Endothelial cell of umbilical vein (primary cell): ENCODE measurements around the gene DLK1. TPM values are rescaled to one million over a fixed set of nuclear protein-coding genes. Genes with fewer than 3 reads are reported as not detected.

Experiments
- BruUV-seq: library from RNA; stranded (reverse); fragments of 400-500 nt; replicated peaks from 2 replicates; lab custom pipeline; 2021; lab: Mats Ljungman, UMichigan
- CTCF ChIA-PET: fragments of 300-600, 350-600 bp; sonication (Branson Sonifier 250); formaldehyde crosslinking; loops from one replicate; lab custom pipeline; 2021; ENCODE audit warnings: antibody characterized with exemption, inconsistent platforms; lab: Charles Lee
- POLR2A ChIA-PET: fragments of 300-600, 350-600 bp; sonication (Branson Sonifier 250); formaldehyde crosslinking; loops from one replicate; lab custom pipeline; 2021; ENCODE audit warnings: antibody characterized with exemption, inconsistent platforms; lab: Charles Lee
- DNase-seq: peaks from one replicate; pipeline ENCODE4 v3.0.0-alpha.2; 2011; ENCODE audit warnings: low read depth, low spot score
- FAIRE-seq: peaks from 2 replicates; lab custom pipeline; 2011; peaks lifted over from hg19 to GRCh38; lab: Jason Lieb, UNC
- H2AFZ ChIP-seq: 2 replicates; pipeline ENCODE4 v1.6.0; 2012; ENCODE audit warnings: low read depth, low read length, control low read depth, inconsistent platforms
- H3K27ac ChIP-seq: 2 replicates; pipeline ENCODE4 v1.5.1; 2011; ENCODE audit warnings: low read depth, mild to moderate bottlenecking, control low read depth, low read length, moderate library complexity; ENCODE audit not compliant: insufficient read depth
- H3K27me3 ChIP-seq, 2 experiments: 2 replicates each; pipeline versions ENCODE4 v1.6.0 to v1.6.1; 2011; ENCODE audit warnings: low read length in 2 of 2, mixed read lengths in 1 of 2; ENCODE audit not compliant: control insufficient read depth in 2 of 2, insufficient read depth in 2 of 2
- H3K36me3 ChIP-seq, 2 experiments: 2 replicates in 1 of 2; 3 replicates in 1 of 2; pipeline ENCODE4 v1.5.1; 2011; ENCODE audit warnings: low read length in 2 of 2, mild to moderate bottlenecking in 1 of 2, moderate library complexity in 1 of 2; ENCODE audit not compliant: control insufficient read depth in 2 of 2, insufficient read depth in 2 of 2; ENCODE audit errors: extremely low read depth in 1 of 2
- H3K4me1 ChIP-seq: 3 replicates; pipeline ENCODE4 v1.5.1; 2011; ENCODE audit warnings: mild to moderate bottlenecking, low read length; ENCODE audit not compliant: control insufficient read depth, insufficient read depth; ENCODE audit errors: extremely low read depth
- H3K4me2 ChIP-seq: 2 replicates; pipeline ENCODE4 v1.6.1; 2011; ENCODE audit warnings: low read length, control low read depth, mixed read lengths; ENCODE audit not compliant: insufficient read depth
- H3K4me3 ChIP-seq, 3 experiments: fragments of 200-600 bp in 1 of 3; sonication (generic), shearing (Covaris generic) in 1 of 3; replicated peaks in 1 of 3; 2 replicates each; pipeline ENCODE4 v1.5.1; 2011 to 2016; ENCODE audit warnings: control low read depth in 3 of 3, low read length in 3 of 3, mild to moderate bottlenecking in 2 of 3, inconsistent platforms in 1 of 3, low read depth in 1 of 3, moderate library complexity in 1 of 3; ENCODE audit not compliant: insufficient read depth in 1 of 3
- H3K79me2 ChIP-seq: 2 replicates; pipeline ENCODE4 v1.6.0; 2012; ENCODE audit warnings: low read length, inconsistent platforms; ENCODE audit not compliant: control insufficient read depth, insufficient read depth
- H3K9ac ChIP-seq: replicated peaks from 2 replicates; pipeline ENCODE3; 2011; ENCODE audit warnings: low read length, control low read depth; ENCODE audit not compliant: insufficient read depth; ENCODE audit errors: extremely low read depth
- H3K9me1 ChIP-seq: replicated peaks from 3 replicates; pipeline ENCODE4 v1.6.0; 2011; ENCODE audit warnings: mild to moderate bottlenecking, low read length; ENCODE audit not compliant: control insufficient read depth, insufficient read depth; ENCODE audit errors: extremely low read depth
- H3K9me3 ChIP-seq: replicated peaks from 2 replicates; pipeline ENCODE4 v1.5.1; 2012; ENCODE audit warnings: low read length, inconsistent platforms; ENCODE audit not compliant: control insufficient read depth, insufficient read depth
- H4K20me1 ChIP-seq: replicated peaks from 2 replicates; pipeline ENCODE3; 2011; ENCODE audit warnings: mild to moderate bottlenecking, low read length; ENCODE audit not compliant: control insufficient read depth, insufficient read depth; ENCODE audit errors: extremely low read depth
- CTCF ChIP-seq, 2 donors: IDR thresholded peaks; 1 replicate in 1 of 2; 2 replicates in 1 of 2; pipeline ENCODE4 v1.5.1; 2011; ENCODE audit warnings: low read length in 2 of 2, mild to moderate bottlenecking in 2 of 2, moderate library complexity in 2 of 2, control low read depth in 1 of 2, inconsistent platforms in 1 of 2, low read depth in 1 of 2; ENCODE audit not compliant: insufficient read depth in 1 of 2; ENCODE audit errors: extremely low read depth in 1 of 2
- EZH2 ChIP-seq: IDR thresholded peaks from 2 replicates; pipeline ENCODE4 v1.6.1; 2012; ENCODE audit warnings: borderline replicate concordance, low read depth, mild to moderate bottlenecking, moderate library complexity, low read length, inconsistent platforms; ENCODE audit not compliant: severe bottlenecking
- FOS ChIP-seq: IDR thresholded peaks from 2 replicates; pipeline ENCODE4 v1.6.1; 2011; ENCODE audit warnings: mild to moderate bottlenecking, low read length, moderate library complexity, borderline replicate concordance; ENCODE audit not compliant: insufficient read depth
- GATA2 ChIP-seq: IDR thresholded peaks from 2 replicates; pipeline ENCODE4 v1.7.0; 2011; ENCODE audit warnings: low read depth, mild to moderate bottlenecking, moderate library complexity, mixed read lengths, low read length; ENCODE audit not compliant: insufficient read length, insufficient read depth
- JUN ChIP-seq: IDR thresholded peaks from 2 replicates; pipeline ENCODE4 v1.6.1; 2011; ENCODE audit warnings: borderline replicate concordance, low read depth; ENCODE audit not compliant: insufficient read length, insufficient read depth
- MAX ChIP-seq: IDR thresholded peaks from 2 replicates; pipeline ENCODE4 v1.6.1; 2011; ENCODE audit not compliant: insufficient read depth, insufficient read length
- MYC ChIP-seq: IDR thresholded peaks from one replicate; pipeline ENCODE4 v1.6.1; 2011; ENCODE audit warnings: mild to moderate bottlenecking, low read depth, low read length
- POLR2A ChIP-seq: IDR thresholded peaks from 2 replicates; pipeline ENCODE4 v1.6.1; 2012; ENCODE audit warnings: low read depth, mild to moderate bottlenecking, control low read depth, low read length
- POLR2AphosphoS5 ChIP-seq: IDR thresholded peaks from 2 replicates; pipeline ENCODE4 v1.6.1; 2012; ENCODE audit warnings: low read depth, mild to moderate bottlenecking, control low read depth, low read length, moderate library complexity; ENCODE audit not compliant: insufficient read depth
- dilution Hi-C: fragments of 300-500 bp; cut with MboI; formaldehyde crosslinking; loops from one replicate; pipeline ENCODE4 v1.15.0; 2019; ENCODE audit warnings: low sequenced_read_pairs; ENCODE audit not compliant: extremely low pct_ligation_motif_present
- intact Hi-C: fragments of 100-400 bp; cut with micrococcal nuclease; formaldehyde crosslinking; loops from one replicate; pipeline ENCODE4 v1.10.0; 2022
- polyA plus RNA-seq, 4 experiments: library from polyadenylated mRNA; depleted of rRNA in 3 of 4; stranded (reverse) in 3 of 4; unstranded in 1 of 4; fragments of >200 nt; gene quantifications; 2 replicates each; pipeline versions ENCODE4 v1.2.1 to v1.2.3, GENCODE V29; 2011 to 2012; ENCODE audit warnings: missing spikeins in 1 of 4
- total RNA-seq: library from RNA; stranded (reverse); gene quantifications from 2 replicates; pipeline ENCODE4 v1.2.3, GENCODE V29; 2021

DLK1 gene
- total and polyA plus RNA-seq, 2 donors (not counting 3 experiments of a cell fraction or from before 2014, with no cell fraction given) = not detected

GRCh38 chr14:100787659-100788058 is 61.0 kb downstream of the DLK1 start:
- H3K27me3 ChIP-seq = no peaks in the 10 kb centered on the region
- FAIRE-seq = no peak
- DNase-seq = no peak
- H3K9ac ChIP-seq = no peak overlapping the region
- intact Hi-C loops = no loop called here
- no peaks in the 10 kb centered on the region for H3K79me2 ChIP-seq
- no peaks in the 10 kb centered on the region for H3K9me1 ChIP-seq
- CTCF ChIA-PET = no interaction called here
- H3K4me2 ChIP-seq = no peak overlapping the region
- dilution Hi-C loops = no loop called here
- no peaks in the 10 kb centered on the region for H3K4me1 ChIP-seq
- no peaks in the 10 kb centered on the region for H3K36me3 ChIP-seq
- POLR2A ChIA-PET = no interaction called here
- no peak for TF ChIP-seq JUN
- TF ChIP-seq FOS = no peak
- TF ChIP-seq EZH2 = no peak
- TF ChIP-seq CTCF (IDR thresholded peaks at IDR 0.05; ENCODE audit: extremely low read depth in 1 of 2, insufficient read depth in 1 of 2, low read depth in 1 of 2, low read length in 2 of 2) = no peak
- no peak for TF ChIP-seq POLR2AphosphoS5
- no peak for TF ChIP-seq MYC
- no peak for TF ChIP-seq POLR2A
- no peak for TF ChIP-seq MAX
- no peak for TF ChIP-seq GATA2
- no peak overlapping the region for H3K4me3 ChIP-seq
- BruUV-seq = no TSS peak
- no peaks in the 10 kb centered on the region for H3K9me3 ChIP-seq
- H2AFZ ChIP-seq = no peak overlapping the region
- H4K20me1 ChIP-seq = no peaks in the 10 kb centered on the region
- H3K27ac ChIP-seq = no peak overlapping the region

Other genes with a start within 250 kb of the DLK1 start
- 0.46 and 0.49 TPM in 2 replicates for gene BEGAIN, start 139.5 kb upstream of the DLK1 start, total RNA-seq
- gene BEGAIN, start 139.5 kb upstream of the DLK1 start, polyA plus RNA-seq = 0.14 TPM in 1 of 2 replicates, not detected in the other
- 227 and 508 TPM in 2 replicates for gene MEG3, start 99.2 kb downstream of the DLK1 start, total RNA-seq
- 378 and 436 TPM in 2 replicates for gene MEG3, start 99.2 kb downstream of the DLK1 start, polyA plus RNA-seq
- not detected in 2 replicates for gene RTL1, start 176.8 kb downstream of the DLK1 start, total RNA-seq
- not detected in 2 replicates for gene RTL1, start 176.8 kb downstream of the DLK1 start, polyA plus RNA-seq